BLaER1 (cell line): ENCODE data around the gene ABHD2.

Experiments used
- H3K27ac ChIP-seq: shearing (Covaris generic); formaldehyde crosslinking; 2 replicates; pipeline ENCODE4 v1.8.1; 2022
- H3K27me3 ChIP-seq: shearing (Covaris generic); formaldehyde crosslinking; 2 replicates; pipeline ENCODE4 v1.8.1; 2022
- H3K36me3 ChIP-seq: shearing (Covaris generic); formaldehyde crosslinking; 2 replicates; pipeline ENCODE4 v1.8.1; 2022
- H3K4me1 ChIP-seq: shearing (Covaris generic); formaldehyde crosslinking; 2 replicates; pipeline ENCODE4 v1.8.1; 2022
- H3K4me2 ChIP-seq: shearing (Covaris generic); formaldehyde crosslinking; 2 replicates; pipeline ENCODE4 v1.8.1; 2022
- H3K4me3 ChIP-seq: shearing (Covaris generic); formaldehyde crosslinking; 2 replicates; pipeline ENCODE4 v1.8.1; 2022
- H3K9ac ChIP-seq: shearing (Covaris generic); formaldehyde crosslinking; 2 replicates; pipeline ENCODE4 v1.8.1; 2022
- H3K9me3 ChIP-seq: shearing (Covaris generic); formaldehyde crosslinking; 2 replicates; pipeline ENCODE4 v1.8.1; 2022
- H4K20me1 ChIP-seq: shearing (Covaris generic); formaldehyde crosslinking; 2 replicates; pipeline ENCODE4 v1.8.1; 2022
- Cebpa-rat ChIP-seq: shearing (Covaris generic); IDR thresholded peaks from 2 replicates; pipeline ENCODE4 v1.8.1; 2022

ABHD2 gene

GRCh38 chr15:89196994-89197393 is 108.7 kb downstream of the ABHD2 start:
- no peaks in the 10 kb centered on the region for H4K20me1 ChIP-seq
- no peaks in the 10 kb centered on the region for H3K4me1 ChIP-seq
- peaks cover 74% of the 10 kb centered on the region for H3K36me3 ChIP-seq
- no peaks in the 10 kb centered on the region for H3K9me3 ChIP-seq
- no peaks in the 10 kb centered on the region for H3K27me3 ChIP-seq
- no peak overlapping the region for H3K4me2 ChIP-seq
- H3K4me3 ChIP-seq, result no peak overlapping the region
- no peak overlapping the region for H3K27ac ChIP-seq
- no peak for TF ChIP-seq Cebpa-rat
- no peak overlapping the region for H3K9ac ChIP-seq

- Histone ChIP-seq H4K20me1 (no peaks in the 10 kb centered on the region), H3K4me3 (no peak overlapping the region), H3K27ac (no peak overlapping the region), H3K9ac (no peak overlapping the region), H3K27me3 (no peaks in the 10 kb centered on the region), H3K9me3 (no peaks in the 10 kb centered on the region), H3K4me1 (no peaks in the 10 kb centered on the region), H3K36me3 (peaks cover 68% of the 10 kb centered on the region), H3K4me2 (no peak overlapping the region)
- no peak for TF ChIP-seq Cebpa-rat
Measured at GRCh38 chr15:89197503-89197971, 109.3 kb downstream of the ABHD2 start.

- no peaks in the 10 kb centered on the region for H3K4me1 ChIP-seq
- no peak overlapping the region for H3K4me3 ChIP-seq
- H3K9ac ChIP-seq, result no peak overlapping the region
- no peaks in the 10 kb centered on the region for H3K9me3 ChIP-seq
- H3K4me2 ChIP-seq, result no peak overlapping the region
- no peaks in the 10 kb centered on the region for H3K27me3 ChIP-seq
- no peaks in the 10 kb centered on the region for H4K20me1 ChIP-seq
- peaks cover 62% of the 10 kb centered on the region for H3K36me3 ChIP-seq
- no peak for TF ChIP-seq Cebpa-rat
- H3K27ac ChIP-seq, result no peak overlapping the region
Measured at GRCh38 chr15:89198196-89198595, 109.9 kb downstream of the ABHD2 start.

- Histone ChIP-seq H3K4me1 (no peaks in the 10 kb centered on the region), H3K27me3 (no peaks in the 10 kb centered on the region), H4K20me1 (no peaks in the 10 kb centered on the region), H3K4me2 (no peak overlapping the region), H3K36me3 (peaks cover 54% of the 10 kb centered on the region), H3K4me3 (no peak overlapping the region), H3K9ac (no peak overlapping the region), H3K9me3 (no peaks in the 10 kb centered on the region), H3K27ac (no peak overlapping the region)
- TF ChIP-seq Cebpa-rat, result no peak
Measured at GRCh38 chr15:89198934-89199333, 110.7 kb downstream of the ABHD2 start.

- H3K36me3 ChIP-seq, result peaks cover 46% of the 10 kb centered on the region
- no peak overlapping the region for H3K27ac ChIP-seq
- H3K9me3 ChIP-seq, result no peaks in the 10 kb centered on the region
- H3K4me1 ChIP-seq, result no peaks in the 10 kb centered on the region
- no peak overlapping the region for H3K9ac ChIP-seq
- no peak overlapping the region for H3K4me2 ChIP-seq
- TF ChIP-seq Cebpa-rat, result no peak
- no peak overlapping the region for H3K4me3 ChIP-seq
- H4K20me1 ChIP-seq, result no peaks in the 10 kb centered on the region
- no peaks in the 10 kb centered on the region for H3K27me3 ChIP-seq
Measured at GRCh38 chr15:89199746-89200145, 111.5 kb downstream of the ABHD2 start.

- peaks cover 42% of the 10 kb centered on the region for H3K36me3 ChIP-seq
- no peaks in the 10 kb centered on the region for H3K4me1 ChIP-seq
- no peak for TF ChIP-seq Cebpa-rat
- H4K20me1 ChIP-seq, result no peaks in the 10 kb centered on the region
- H3K27me3 ChIP-seq, result no peaks in the 10 kb centered on the region
- no peak overlapping the region for H3K9ac ChIP-seq
- no peaks in the 10 kb centered on the region for H3K9me3 ChIP-seq
- H3K4me2 ChIP-seq, result no peak overlapping the region
- no peak overlapping the region for H3K27ac ChIP-seq
- no peak overlapping the region for H3K4me3 ChIP-seq
Measured at GRCh38 chr15:89200182-89200581, 111.9 kb downstream of the ABHD2 start.

GRCh38 chr15:89201465-89202005 is 113.3 kb downstream of the ABHD2 start:
- no peaks in the 10 kb centered on the region for H3K27me3 ChIP-seq
- H3K9ac ChIP-seq, result no peak overlapping the region
- TF ChIP-seq Cebpa-rat, result no peak
- H3K4me2 ChIP-seq, result no peak overlapping the region
- no peaks in the 10 kb centered on the region for H3K9me3 ChIP-seq
- peaks cover 9% of the 10 kb centered on the region for H3K4me1 ChIP-seq
- no peak overlapping the region for H3K27ac ChIP-seq
- no peak overlapping the region for H3K4me3 ChIP-seq
- no peaks in the 10 kb centered on the region for H4K20me1 ChIP-seq
- peaks cover 30% of the 10 kb centered on the region for H3K36me3 ChIP-seq

GRCh38 chr15:89203705-89204273 is 115.5 kb downstream of the ABHD2 start:
- no peak overlapping the region for H3K27ac ChIP-seq
- no peak overlapping the region for H3K4me3 ChIP-seq
- no peaks in the 10 kb centered on the region for H3K27me3 ChIP-seq
- no peaks in the 10 kb centered on the region for H4K20me1 ChIP-seq
- no peak for TF ChIP-seq Cebpa-rat
- H3K4me1 ChIP-seq, result peaks cover 16% of the 10 kb centered on the region
- H3K36me3 ChIP-seq, result peaks cover 19% of the 10 kb centered on the region; the same call in 1 of the 2 replicates
- no peak overlapping the region for H3K9ac ChIP-seq
- H3K4me2 ChIP-seq, result no peak overlapping the region
- no peaks in the 10 kb centered on the region for H3K9me3 ChIP-seq

GRCh38 chr15:89205991-89206585 is 117.8 kb downstream of the ABHD2 start:
- H3K9me3 ChIP-seq, result no peaks in the 10 kb centered on the region
- no peak overlapping the region for H3K4me3 ChIP-seq
- H3K27ac ChIP-seq, result no peak overlapping the region
- H3K27me3 ChIP-seq, result no peaks in the 10 kb centered on the region
- TF ChIP-seq Cebpa-rat, result no peak
- no peaks in the 10 kb centered on the region for H4K20me1 ChIP-seq
- H3K36me3 ChIP-seq, result peaks cover 2% of the 10 kb centered on the region; the same call in 1 of the 2 replicates
- H3K9ac ChIP-seq, result no peak overlapping the region
- peak overlapping the region; percentile 24; the same call in 1 of the 2 replicates for H3K4me2 ChIP-seq
- peaks cover 16% of the 10 kb centered on the region for H3K4me1 ChIP-seq

GRCh38 chr15:89206908-89207331 is 118.7 kb downstream of the ABHD2 start:
- Histone ChIP-seq H3K9me3 (no peaks in the 10 kb centered on the region), H3K9ac (no peak overlapping the region), H3K36me3 (no peaks in the 10 kb centered on the region), H3K4me1 (peaks cover 16% of the 10 kb centered on the region), H3K4me3 (no peak overlapping the region), H3K27me3 (no peaks in the 10 kb centered on the region), H4K20me1 (no peaks in the 10 kb centered on the region), H3K4me2 (no peak overlapping the region; the same call in 1 of the 2 replicates), H3K27ac (no peak overlapping the region)
- TF ChIP-seq Cebpa-rat, result no peak
